SK-N-DZ (cell line): ENCODE measurements around the gene PLXNA1.

Experiments used
- DNase-seq: peaks from one replicate; pipeline ENCODE4 v3.0.0-alpha.2; 2015; ENCODE audit warnings: low spot score

The PLXNA1 gene

GRCh38 chr3:126987129-126987528, 4.2 kb downstream of the PLXNA1 start:
- DNase-seq, result no peak

GRCh38 chr3:126987596-126987995, 4.7 kb downstream of the PLXNA1 start:
- DNase-seq, result no peak

GRCh38 chr3:126988451-126989021, 5.6 kb downstream of the PLXNA1 start:
- DNase-seq, result no peak

- no peak for DNase-seq
These were observed 6.6 kb downstream of the PLXNA1 start for GRCh38 chr3:126989316-126990023.

- DNase-seq, result no peak
These were observed 7.2 kb downstream of the PLXNA1 start for GRCh38 chr3:126990024-126990700.

- DNase-seq, result no peak
These were observed 8.0 kb downstream of the PLXNA1 start for GRCh38 chr3:126990890-126991289.

GRCh38 chr3:126991366-126992200, 8.7 kb downstream of the PLXNA1 start:
- DNase-seq, result no peak

GRCh38 chr3:126992216-126992615, 9.3 kb downstream of the PLXNA1 start:
- no peak for DNase-seq

GRCh38 chr3:126992776-126993175, 9.9 kb downstream of the PLXNA1 start:
- no peak for DNase-seq

- no peak for DNase-seq
These were observed 10.5 kb downstream of the PLXNA1 start for GRCh38 chr3:126993436-126993835.

GRCh38 chr3:126994661-126995245, 11.8 kb downstream of the PLXNA1 start:
- no peak for DNase-seq

GRCh38 chr3:126995254-126995780, 12.4 kb downstream of the PLXNA1 start:
- no peak for DNase-seq

GRCh38 chr3:126995926-126996512, 13.1 kb downstream of the PLXNA1 start:
- DNase-seq, result no peak

GRCh38 chr3:126996905-126997304, 14.0 kb downstream of the PLXNA1 start:
- no peak for DNase-seq

GRCh38 chr3:126997455-126998038, 14.6 kb downstream of the PLXNA1 start:
- DNase-seq, result no peak

GRCh38 chr3:126998320-126998719, 15.4 kb downstream of the PLXNA1 start:
- DNase-seq, result no peak

GRCh38 chr3:126998728-126999127, 15.8 kb downstream of the PLXNA1 start:
- DNase-seq, result no peak

GRCh38 chr3:126999383-126999782, 16.5 kb downstream of the PLXNA1 start:
- no peak for DNase-seq

- no peak for DNase-seq
These were observed 17.2 kb downstream of the PLXNA1 start for GRCh38 chr3:127000119-127000518.

GRCh38 chr3:127000761-127001160, 17.8 kb downstream of the PLXNA1 start:
- DNase-seq, result no peak
